HCT116 (cell line): ENCODE data around the gene AGBL1. TPM values are rescaled to one million over a fixed set of nuclear protein-coding genes. Genes with fewer than 3 reads are reported as not detected.

Experiments used
- ATAC-seq: fragments of 200-7000 bp; cut with Tn5 transposase; 2 replicates; pipeline ENCODE4 v1.9.1; 2020; ENCODE audit warnings: mild to moderate bottlenecking, moderate library complexity
- BruUV-seq: library from RNA; stranded (reverse); fragments of 400-500 nt; replicated peaks from 2 replicates; lab custom pipeline; 2021; lab: Mats Ljungman, UMichigan
- CTCF ChIA-PET: fragments of 300-600 bp; sonication (Branson Sonifier 250); formaldehyde crosslinking; loops from one replicate; lab custom pipeline; 2021; ENCODE audit warnings: antibody characterized with exemption; lab: Charles Lee
- POLR2A ChIA-PET: fragments of 300-600, 350-600 bp; sonication (Branson Sonifier 250); formaldehyde crosslinking; loops from one replicate; lab custom pipeline; 2021; ENCODE audit warnings: antibody characterized with exemption; lab: Charles Lee
- RAD21 ChIA-PET, 2 experiments: fragments of 300-600 bp; sonication (Branson Sonifier 250); formaldehyde crosslinking; loops; one replicate each; lab custom pipeline; 2023; ENCODE audit warnings: low total read pairs in 2 of 2; ENCODE audit not compliant: uncharacterized antibody in 2 of 2, unreplicated experiment in 2 of 2, low non-redundant PET in 1 of 2; lab: Charles Lee
- DNase-seq: peaks from one replicate; pipeline ENCODE4 v3.0.0-alpha.2; 2010; ENCODE audit warnings: low read depth, low spot score
- H2AFZ ChIP-seq: fragments of 200-600 bp; shearing (Covaris generic), sonication (generic); 2 replicates; pipeline ENCODE4 v1.6.1; 2017; ENCODE audit warnings: low read depth, mixed run types, mixed read lengths, antibody characterized with exemption, low read length; ENCODE audit not compliant: poor library complexity, severe bottlenecking
- H3K27ac ChIP-seq: 2 replicates; pipeline ENCODE4 v1.5.1; 2012; ENCODE audit warnings: low read depth, low read length
- H3K27me3 ChIP-seq: fragments of 200-600 bp; sonication (generic); 2 replicates; pipeline ENCODE4 v1.6.1; 2016; ENCODE audit warnings: mixed run types, low read length, mixed read lengths; ENCODE audit not compliant: insufficient read depth
- H3K36me3 ChIP-seq, 2 experiments: fragments of 200-500 bp in 1 of 2; fragments of 200-600 bp in 1 of 2; sonication (Bioruptor generic) in 1 of 2; sonication (generic) in 1 of 2; 2 replicates each; pipeline versions ENCODE4 v1.5.1 to v1.6.1; 2014 to 2016; ENCODE audit warnings: low read length in 2 of 2, inconsistent platforms in 1 of 2, mixed read lengths in 1 of 2, mixed run types in 1 of 2; ENCODE audit not compliant: insufficient read depth in 2 of 2, control insufficient read depth in 1 of 2
- H3K4me1 ChIP-seq, 2 experiments: fragments of 200-600 bp in 1 of 2; sonication (generic) in 1 of 2; 2 replicates each; pipeline versions ENCODE4 v1.5.1 to v1.6.1; 2012 to 2017; ENCODE audit warnings: low read length in 2 of 2, inconsistent platforms in 1 of 2, mild to moderate bottlenecking in 1 of 2, mixed read lengths in 1 of 2, mixed run types in 1 of 2, moderate library complexity in 1 of 2; ENCODE audit not compliant: insufficient read depth in 2 of 2, control insufficient read depth in 1 of 2
- H3K4me2 ChIP-seq: fragments of 200-600 bp; sonication (generic); 2 replicates; pipeline ENCODE4 v1.6.1; 2017; ENCODE audit warnings: mixed run types, low read length, mixed read lengths
- H3K4me3 ChIP-seq, 2 experiments: fragments of 200-600 bp in 1 of 2; sonication (generic) in 1 of 2; replicated peaks in 1 of 2; 2 replicates each; pipeline ENCODE4 v1.5.1; 2011 to 2016; ENCODE audit warnings: low read length in 2 of 2, control low read depth in 1 of 2, low read depth in 1 of 2, mild to moderate bottlenecking in 1 of 2, mixed read lengths in 1 of 2, mixed run types in 1 of 2
- H3K79me2 ChIP-seq: fragments of 200-600 bp; sonication (generic); 2 replicates; pipeline ENCODE4 v1.6.1; 2017; ENCODE audit warnings: mild to moderate bottlenecking, mixed run types, low read length, moderate library complexity, mixed read lengths; ENCODE audit not compliant: insufficient read depth
- H3K9ac ChIP-seq: fragments of 200-600 bp; sonication (generic); 2 replicates; pipeline ENCODE4 v1.6.1; 2016; ENCODE audit warnings: low read length, mixed read lengths
- H3K9me2 ChIP-seq: fragments of 200-600 bp; sonication (generic), shearing (Covaris generic); 2 replicates; pipeline ENCODE4 v1.6.1; 2017; ENCODE audit warnings: mixed run types, mild to moderate bottlenecking, moderate library complexity; ENCODE audit not compliant: insufficient read depth
- H3K9me3 ChIP-seq, 2 experiments: fragments of 200-500 bp in 1 of 2; fragments of 200-600 bp in 1 of 2; sonication (Bioruptor generic) in 1 of 2; sonication (generic) in 1 of 2; 2 replicates each; pipeline ENCODE4 v1.6.1; 2014 to 2017; ENCODE audit warnings: low read length in 2 of 2, mixed read lengths in 2 of 2, inconsistent platforms in 1 of 2, low read depth in 1 of 2, mild to moderate bottlenecking in 1 of 2, mixed run types in 1 of 2, moderate library complexity in 1 of 2; ENCODE audit not compliant: control insufficient read depth in 1 of 2, insufficient read depth in 1 of 2
- H4K20me1 ChIP-seq: fragments of 200-600 bp; sonication (generic), shearing (Covaris generic); 2 replicates; pipeline ENCODE4 v1.6.1; 2017; ENCODE audit warnings: mixed run types, mild to moderate bottlenecking, moderate library complexity; ENCODE audit not compliant: insufficient read depth
- EZH2 ChIP-seq: fragments of 200-600 bp; sonication (generic); IDR thresholded peaks from 2 replicates; pipeline ENCODE4 v1.6.1; 2017; ENCODE audit warnings: antibody characterized with exemption, mixed run types
- EZH2phosphoT487 ChIP-seq: fragments of 200-600 bp; IDR thresholded peaks from 2 replicates; pipeline ENCODE4 v1.6.1; 2018; ENCODE audit warnings: antibody characterized with exemption, borderline replicate concordance
- FOSL1 ChIP-seq: IDR thresholded peaks from 2 replicates; pipeline ENCODE4 v1.6.1; 2012; ENCODE audit warnings: low read depth
- JUND ChIP-seq: IDR thresholded peaks from 2 replicates; pipeline ENCODE4 v1.6.1; 2012
- RAD21 ChIP-seq: IDR thresholded peaks from 2 replicates; pipeline ENCODE4 v1.6.1; 2012; ENCODE audit warnings: low read depth, mild to moderate bottlenecking
- SIN3A ChIP-seq: IDR thresholded peaks from 2 replicates; pipeline ENCODE4 v1.6.1; 2012; ENCODE audit warnings: low read depth
- SP1 ChIP-seq: IDR thresholded peaks from 2 replicates; pipeline ENCODE4 v1.6.1; 2012; ENCODE audit warnings: low read depth
- SRF ChIP-seq: IDR thresholded peaks from 2 replicates; pipeline ENCODE4 v1.6.1; 2012; ENCODE audit warnings: low read depth
- YY1 ChIP-seq: IDR thresholded peaks from 2 replicates; pipeline ENCODE4 v1.6.1; 2011; ENCODE audit warnings: low read length, low read depth, moderate library complexity, mild to moderate bottlenecking; ENCODE audit not compliant: insufficient replicate concordance; ENCODE audit errors: extremely low read depth
- ZBTB33 ChIP-seq: IDR thresholded peaks from 2 replicates; pipeline ENCODE4 v1.6.1; 2011; ENCODE audit warnings: mild to moderate bottlenecking, low read length, moderate library complexity; ENCODE audit not compliant: insufficient replicate concordance; ENCODE audit errors: extremely low read depth
- intact Hi-C: fragments of 100-400 bp; cut with micrococcal nuclease; formaldehyde crosslinking; loops from 2 replicates; pipeline ENCODE4 v1.10.0; 2022
- total RNA-seq: library from RNA; stranded (reverse); gene quantifications from one replicate; pipeline ENCODE4 v1.2.1, GENCODE V29; 2021; ENCODE audit not compliant: unreplicated experiment

AGBL1 gene
- total RNA-seq, 1 experiment from 2014 or later, result not detected

GRCh38 chr15:86327230-86327865, 247.7 kb downstream of the AGBL1 start (continued):
- no peak for TF ChIP-seq ZBTB33
- no peak for TF ChIP-seq SRF
- no peak for TF ChIP-seq YY1
- TF ChIP-seq EZH2phosphoT487, result no peak
- TF ChIP-seq EZH2, result no peak
- no peak for TF ChIP-seq RAD21

- ChIA-PET RAD21 (no interaction called here), CTCF (no interaction called here)
Measured at GRCh38 chr15:86328658-86329057, 249.0 kb downstream of the AGBL1 start.

More at GRCh38 chr15:86328658-86329057, 249.0 kb downstream of the AGBL1 start:
- no peak overlapping the region for H2AFZ ChIP-seq
- no TSS peak for BruUV-seq
- H3K4me1 ChIP-seq, result no peaks in the 10 kb centered on the region
- H3K27me3 ChIP-seq, result no peaks in the 10 kb centered on the region
- no peaks in the 10 kb centered on the region for H4K20me1 ChIP-seq
- no peak overlapping the region for H3K27ac ChIP-seq
- H3K4me2 ChIP-seq, result no peak overlapping the region
- no peaks in the 10 kb centered on the region for H3K36me3 ChIP-seq
- POLR2A ChIA-PET, result no interaction called here
- no peak for ATAC-seq
- intact Hi-C loops, result no loop called here
- no peaks in the 10 kb centered on the region for H3K9me2 ChIP-seq
- TF ChIP-seq SP1 (no peak), SIN3A (no peak), ZBTB33 (no peak), FOSL1 (no peak), JUND (no peak), SRF (no peak), YY1 (no peak)
- H3K9me3 ChIP-seq, result peaks cover under 1 to 27% of the 10 kb centered on the region in 2 experiments; a peak in 2 of 4 replicates
- no peak overlapping the region for H3K4me3 ChIP-seq
- DNase-seq, result no peak
- no peak overlapping the region for H3K9ac ChIP-seq
- H3K79me2 ChIP-seq, result no peaks in the 10 kb centered on the region
